ENCODE data around the gene MME.

The MME gene

GRCh38 chr3:155179966-155180757 is 100.0 kb downstream of the MME start:
- TF ChIP-seq POLR2AphosphoS5 (IDR thresholded peaks at IDR 0.05; ENCODE audit: low read depth, low read length) (no peak), FOXP2 (optimal IDR thresholded peaks at IDR 0.05; ENCODE audit: borderline replicate concordance, extremely low read depth, extremely low read length, insufficient read depth) (no peak), REST (IDR thresholded peaks at IDR 0.05; ENCODE audit: insufficient read depth in 1 of 2, low read depth in 2 of 2, low read length in 2 of 2) (no peak), TAF1 (IDR thresholded peaks at IDR 0.05; ENCODE audit: borderline replicate concordance, insufficient read depth, low read length) (no peak), SIN3A (IDR thresholded peaks at IDR 0.05; ENCODE audit: borderline replicate concordance, insufficient read depth, low read length) (no peak)

GRCh38 chr3:155182467-155182866 is 102.3 kb downstream of the MME start:
- TF ChIP-seq FOXP2 (optimal IDR thresholded peaks at IDR 0.05; ENCODE audit: borderline replicate concordance, extremely low read depth, extremely low read length, insufficient read depth), result no peak
- TF ChIP-seq REST (IDR thresholded peaks at IDR 0.05; ENCODE audit: insufficient read depth in 1 of 2, low read depth in 2 of 2, low read length in 2 of 2), result no peak
- TF ChIP-seq SIN3A (IDR thresholded peaks at IDR 0.05; ENCODE audit: borderline replicate concordance, insufficient read depth, low read length), result no peak
- TF ChIP-seq POLR2AphosphoS5 (IDR thresholded peaks at IDR 0.05; ENCODE audit: low read depth, low read length), result no peak
- TF ChIP-seq TAF1 (IDR thresholded peaks at IDR 0.05; ENCODE audit: borderline replicate concordance, insufficient read depth, low read length), result no peak

- TF ChIP-seq POLR2AphosphoS5 (IDR thresholded peaks at IDR 0.05; ENCODE audit: low read depth, low read length) (no peak), TAF1 (IDR thresholded peaks at IDR 0.05; ENCODE audit: borderline replicate concordance, insufficient read depth, low read length) (no peak), REST (IDR thresholded peaks at IDR 0.05; ENCODE audit: insufficient read depth in 1 of 2, low read depth in 2 of 2, low read length in 2 of 2) (no peak), FOXP2 (optimal IDR thresholded peaks at IDR 0.05; ENCODE audit: borderline replicate concordance, extremely low read depth, extremely low read length, insufficient read depth) (no peak), SIN3A (IDR thresholded peaks at IDR 0.05; ENCODE audit: borderline replicate concordance, insufficient read depth, low read length) (no peak)
Measured at GRCh38 chr3:155184011-155184410, 103.9 kb downstream of the MME start.

GRCh38 chr3:155185631-155186071 is 105.5 kb downstream of the MME start:
- TF ChIP-seq FOXP2 (optimal IDR thresholded peaks at IDR 0.05; ENCODE audit: borderline replicate concordance, extremely low read depth, extremely low read length, insufficient read depth), result no peak
- TF ChIP-seq REST (IDR thresholded peaks at IDR 0.05; ENCODE audit: insufficient read depth in 1 of 2, low read depth in 2 of 2, low read length in 2 of 2), result no peak
- no peak for TF ChIP-seq TAF1 (IDR thresholded peaks at IDR 0.05; ENCODE audit: borderline replicate concordance, insufficient read depth, low read length)
- no peak for TF ChIP-seq POLR2AphosphoS5 (IDR thresholded peaks at IDR 0.05; ENCODE audit: low read depth, low read length)
- no peak for TF ChIP-seq SIN3A (IDR thresholded peaks at IDR 0.05; ENCODE audit: borderline replicate concordance, insufficient read depth, low read length)

Data from PFSK-1 (cell line).